ENCODE measurements around the gene GAGE13.
"Not testable (repeated sequence)": the region's sequence is repeated elsewhere in the genome, so short reads cannot be mapped to it uniquely, and the experiment has no call there.

GAGE13 gene

GRCh38 chrX:49331841-49332240 lies 459 bp downstream of the GAGE13 start:
- DNase-seq (ENCODE audit: low spot score), result not testable (repeated sequence)

- not testable (repeated sequence) for DNase-seq (ENCODE audit: low spot score)
Measured at GRCh38 chrX:49341449-49341848, 10.1 kb downstream of the GAGE13 start.

- DNase-seq (ENCODE audit: low spot score), result not testable (repeated sequence)
Measured at GRCh38 chrX:49344496-49345175, 13.3 kb downstream of the GAGE13 start.

GRCh38 chrX:49345402-49345801 lies 14.0 kb downstream of the GAGE13 start:
- DNase-seq (ENCODE audit: low spot score), result not testable (repeated sequence)

- peak; percentile 10 for DNase-seq (ENCODE audit: low spot score)
Measured at GRCh38 chrX:49346150-49346549, 14.8 kb downstream of the GAGE13 start.

Measured in CD4-positive, alpha-beta T cell treated with Interleukin-15 for 4 hours (primary cell).